Astrocyte (in vitro differentiated cells and primary cell): Measurements from ENCODE around the gene CD164. TPM values are rescaled to one million over a fixed set of nuclear protein-coding genes. Genes with fewer than 3 reads are reported as not detected.

Experiments
- DNase-seq: peaks from one replicate; pipeline ENCODE4 v3.0.0-alpha.2; 2010; ENCODE audit warnings: low read depth
- FAIRE-seq: peaks from 2 replicates; lab custom pipeline; 2011; peaks lifted over from hg19 to GRCh38; lab: Jason Lieb, UNC
- H2AFZ ChIP-seq: 2 replicates; pipeline ENCODE4 v1.6.0; 2012; ENCODE audit warnings: low read depth, low read length, inconsistent platforms
- H3K27ac ChIP-seq: 2 replicates; pipeline ENCODE4 v1.5.1; 2011; ENCODE audit warnings: low read depth, low read length, inconsistent platforms
- H3K27me3 ChIP-seq: 2 replicates; pipeline ENCODE4 v1.6.0; 2011; ENCODE audit warnings: low read length, inconsistent platforms; ENCODE audit not compliant: insufficient read depth
- H3K36me3 ChIP-seq: 2 replicates; pipeline ENCODE4 v1.5.1; 2011; ENCODE audit warnings: low read length, inconsistent platforms; ENCODE audit not compliant: insufficient read depth
- H3K4me1 ChIP-seq: 2 replicates; pipeline ENCODE4 v1.5.1; 2011; ENCODE audit warnings: low read length, inconsistent platforms; ENCODE audit not compliant: insufficient read depth
- H3K4me2 ChIP-seq: 2 replicates; pipeline ENCODE4 v1.6.0; 2012; ENCODE audit warnings: low read length, inconsistent platforms
- H3K4me3 ChIP-seq: 2 replicates; pipeline ENCODE4 v1.5.1; 2011; ENCODE audit warnings: low read depth, mild to moderate bottlenecking, low read length, inconsistent platforms; ENCODE audit not compliant: insufficient read depth
- H3K79me2 ChIP-seq: 2 replicates; pipeline ENCODE4 v1.6.0; 2012; ENCODE audit warnings: mild to moderate bottlenecking, low read length, inconsistent platforms; ENCODE audit not compliant: insufficient read depth
- H3K9ac ChIP-seq: 2 replicates; pipeline ENCODE4 v1.6.0; 2012; ENCODE audit warnings: mild to moderate bottlenecking, low read length, inconsistent platforms
- H3K9me3 ChIP-seq: 2 replicates; pipeline ENCODE4 v1.5.1; 2012; ENCODE audit warnings: low read depth, mild to moderate bottlenecking, low read length, inconsistent platforms; ENCODE audit not compliant: insufficient read depth
- H4K20me1 ChIP-seq: 2 replicates; pipeline ENCODE4 v1.6.0; 2012; ENCODE audit warnings: low read length, inconsistent platforms; ENCODE audit not compliant: insufficient read depth
- H3K27ac Mint-ChIP-seq: one replicate; pipeline ENCODE4 v1.8.0; 2021; ENCODE audit warnings: mild to moderate bottlenecking, mixed read lengths; ENCODE audit not compliant: unreplicated experiment
- H3K27me3 Mint-ChIP-seq: one replicate; pipeline ENCODE4 v1.8.0; 2021; ENCODE audit warnings: low read depth, mixed read lengths; ENCODE audit not compliant: unreplicated experiment
- H3K36me3 Mint-ChIP-seq: one replicate; pipeline ENCODE4 v1.8.0; 2021; ENCODE audit warnings: low read depth, mixed read lengths; ENCODE audit not compliant: unreplicated experiment
- H3K4me1 Mint-ChIP-seq: one replicate; pipeline ENCODE4 v1.8.0; 2021; ENCODE audit warnings: low read depth, mixed read lengths; ENCODE audit not compliant: unreplicated experiment
- H3K4me3 Mint-ChIP-seq: one replicate; pipeline ENCODE4 v1.8.0; 2021; ENCODE audit warnings: mild to moderate bottlenecking, moderate library complexity, mixed read lengths; ENCODE audit not compliant: unreplicated experiment
- H3K9me3 Mint-ChIP-seq: one replicate; pipeline ENCODE4 v1.8.0; 2021; ENCODE audit warnings: mild to moderate bottlenecking, mixed read lengths; ENCODE audit not compliant: unreplicated experiment
- CTCF ChIP-seq: IDR thresholded peaks from 2 replicates; pipeline ENCODE4 v1.5.1; 2011; ENCODE audit warnings: low read depth, mild to moderate bottlenecking, inconsistent platforms, low read length, moderate library complexity; ENCODE audit not compliant: insufficient read depth
- EZH2 ChIP-seq: IDR thresholded peaks from 2 replicates; pipeline ENCODE4 v1.6.1; 2012; ENCODE audit warnings: mild to moderate bottlenecking, low read length, inconsistent platforms; ENCODE audit not compliant: insufficient read depth
- total RNA-seq: library from RNA; stranded (reverse); gene quantifications from 2 replicates; pipeline ENCODE4 v1.2.1, GENCODE V29; 2021

The CD164 gene
- total RNA-seq, 1 donor from 2014 or later, result 345 TPM

- H3K36me3 Mint-ChIP-seq, result no peaks in the 10 kb centered on the region
- H4K20me1 ChIP-seq, result peaks cover 37% of the 10 kb centered on the region
- DNase-seq, result peak; percentile 90
Observed at GRCh38 chr6:109382576-109383437, 540 bp upstream of the CD164 start.

GRCh38 chr6:109381061-109381746 lies 1.1 kb downstream of the CD164 start:
- TF ChIP-seq EZH2 (no peak), CTCF (no peak)
- DNase-seq (peak; percentile 33), FAIRE-seq (no peak)
- Histone ChIP-seq H3K9ac (peak overlapping the region; percentile 99), H3K79me2 (peaks cover 60% of the 10 kb centered on the region), H3K4me1 (peaks cover 29% of the 10 kb centered on the region), H3K4me3 (peak overlapping the region; percentile 100), H3K36me3 (peaks cover 17% of the 10 kb centered on the region), H3K27ac (peak overlapping the region; percentile 100), H2AFZ (no peak overlapping the region), H3K27me3 (no peaks in the 10 kb centered on the region), H3K9me3 (no peaks in the 10 kb centered on the region), H4K20me1 (peaks cover 53% of the 10 kb centered on the region), H3K4me2 (peak overlapping the region; percentile 88)
- Mint-ChIP-seq H3K4me3 (peak overlapping the region; percentile 96), H3K27ac (peak overlapping the region; percentile 94), H3K4me1 (peaks cover 23% of the 10 kb centered on the region), H3K9me3 (no peaks in the 10 kb centered on the region), H3K27me3 (no peaks in the 10 kb centered on the region), H3K36me3 (peaks cover 4% of the 10 kb centered on the region)

More at GRCh38 chr6:109382576-109383437, 540 bp upstream of the CD164 start:
- peak overlapping the region; percentile 100 for H3K4me3 ChIP-seq
- H3K36me3 ChIP-seq, result peaks cover 2% of the 10 kb centered on the region
- peak overlapping the region; percentile 88 for H3K4me2 ChIP-seq
- peaks cover 21% of the 10 kb centered on the region for H3K4me1 Mint-ChIP-seq
- peaks cover 29% of the 10 kb centered on the region for H3K4me1 ChIP-seq
- peaks cover 44% of the 10 kb centered on the region for H3K79me2 ChIP-seq
- H3K9ac ChIP-seq, result peak overlapping the region; percentile 99
- peaks cover 5% of the 10 kb centered on the region for H3K27me3 Mint-ChIP-seq
- no peaks in the 10 kb centered on the region for H3K27me3 ChIP-seq
- peak overlapping the region; percentile 100 for H2AFZ ChIP-seq
- H3K9me3 ChIP-seq, result no peaks in the 10 kb centered on the region
- peak; percentile 54 for TF ChIP-seq CTCF
- no peak for TF ChIP-seq EZH2
- FAIRE-seq, result no peak
- H3K27ac ChIP-seq, result peak overlapping the region; percentile 100
- no peaks in the 10 kb centered on the region for H3K9me3 Mint-ChIP-seq
- peak overlapping the region; percentile 100 for H3K27ac Mint-ChIP-seq
- H3K4me3 Mint-ChIP-seq, result peak overlapping the region; percentile 95
